ENCODE measurements around the gene SMG9. TPM values are rescaled to one million over a fixed set of nuclear protein-coding genes. Genes with fewer than 3 reads are reported as not detected.

The SMG9 gene
- total RNA-seq, 2 donors from 2014 or later, result 22.9 to 45.1 TPM

GRCh38 chr19:43711751-43712355 lies 42.9 kb downstream of the SMG9 start:
- Histone ChIP-seq H3K27ac (no peak overlapping the region), H3K36me3 (no peaks in the 10 kb centered on the region), H3K27me3 (replicated peaks; ENCODE audit: insufficient read depth) (no peaks in the 10 kb centered on the region), H3K4me3 (no peak overlapping the region), H3K9me3 (no peaks in the 10 kb centered on the region), H3K4me1 (replicated peaks) (no peaks in the 10 kb centered on the region)
- 71% methylated on average over 12 of the region's 12 CpGs for WGBS
- no peak for DNase-seq (ENCODE audit: low spot score)
- intact Hi-C loops (cut with DNase I), result no loop called here
- TF ChIP-seq, protein P1, sequence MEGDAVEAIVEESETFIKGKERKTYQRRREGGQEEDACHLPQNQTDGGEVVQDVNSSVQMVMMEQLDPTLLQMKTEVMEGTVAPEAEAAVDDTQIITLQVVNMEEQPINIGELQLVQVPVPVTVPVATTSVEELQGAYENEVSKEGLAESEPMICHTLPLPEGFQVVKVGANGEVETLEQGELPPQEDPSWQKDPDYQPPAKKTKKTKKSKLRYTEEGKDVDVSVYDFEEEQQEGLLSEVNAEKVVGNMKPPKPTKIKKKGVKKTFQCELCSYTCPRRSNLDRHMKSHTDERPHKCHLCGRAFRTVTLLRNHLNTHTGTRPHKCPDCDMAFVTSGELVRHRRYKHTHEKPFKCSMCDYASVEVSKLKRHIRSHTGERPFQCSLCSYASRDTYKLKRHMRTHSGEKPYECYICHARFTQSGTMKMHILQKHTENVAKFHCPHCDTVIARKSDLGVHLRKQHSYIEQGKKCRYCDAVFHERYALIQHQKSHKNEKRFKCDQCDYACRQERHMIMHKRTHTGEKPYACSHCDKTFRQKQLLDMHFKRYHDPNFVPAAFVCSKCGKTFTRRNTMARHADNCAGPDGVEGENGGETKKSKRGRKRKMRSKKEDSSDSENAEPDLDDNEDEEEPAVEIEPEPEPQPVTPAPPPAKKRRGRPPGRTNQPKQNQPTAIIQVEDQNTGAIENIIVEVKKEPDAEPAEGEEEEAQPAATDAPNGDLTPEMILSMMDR (IDR thresholded peaks at IDR 0.05), result no peak
- TF ChIP-seq POLR2AphosphoS5 (IDR thresholded peaks at IDR 0.05) (no peak), POLR2A (IDR thresholded peaks at IDR 0.05) (no peak)

DNA sequence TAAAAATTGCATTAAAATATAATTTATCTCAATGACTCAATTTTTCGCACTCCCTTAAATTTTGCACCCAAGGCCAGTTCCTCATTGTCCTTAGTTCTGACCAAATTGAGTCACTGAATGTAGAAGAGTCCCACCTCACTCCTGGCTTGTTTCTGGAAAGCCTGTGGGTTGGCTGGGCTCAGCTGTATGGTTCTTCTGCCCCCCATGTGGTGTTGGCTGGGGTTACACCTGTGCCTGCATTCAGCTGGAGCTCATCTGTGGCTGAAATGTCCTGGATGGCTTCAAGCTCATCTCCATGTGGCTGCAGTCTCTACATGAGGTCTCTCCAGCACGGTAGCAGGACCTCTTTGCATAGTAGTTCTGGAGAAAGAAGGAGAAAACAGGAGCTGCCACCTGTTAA lies 46.0 kb downstream of the SMG9 start:
- no peak overlapping the region for H3K27ac ChIP-seq
- H3K27me3 ChIP-seq (replicated peaks; ENCODE audit: insufficient read depth), result no peaks in the 10 kb centered on the region
- DNase-seq (ENCODE audit: low spot score), result no peak
- H3K36me3 ChIP-seq, result no peaks in the 10 kb centered on the region
- no peaks in the 10 kb centered on the region for H3K9me3 ChIP-seq
- intact Hi-C loops (cut with DNase I), result no loop called here
- no peak overlapping the region for H3K4me3 ChIP-seq
- H3K4me1 ChIP-seq (replicated peaks), result no peaks in the 10 kb centered on the region
- no peak for TF ChIP-seq POLR2AphosphoS5 (IDR thresholded peaks at IDR 0.05)
- TF ChIP-seq, protein P1 (IDR thresholded peaks at IDR 0.05), result no peak
- no peak for TF ChIP-seq POLR2A (IDR thresholded peaks at IDR 0.05)
- 64% methylated on average over 2 of the region's 2 CpGs for WGBS

- WGBS, result 83% methylated on average over 13 of the region's 13 CpGs
- no peak overlapping the region for H3K27ac ChIP-seq
- TF ChIP-seq POLR2AphosphoS5 (IDR thresholded peaks at IDR 0.05) (no peak), POLR2A (IDR thresholded peaks at IDR 0.05) (no peak)
- TF ChIP-seq, protein P1 (IDR thresholded peaks at IDR 0.05), result no peak
- no peaks in the 10 kb centered on the region for H3K36me3 ChIP-seq
- H3K27me3 ChIP-seq (replicated peaks; ENCODE audit: insufficient read depth), result no peaks in the 10 kb centered on the region
- no peak for DNase-seq (ENCODE audit: low spot score)
- no peaks in the 10 kb centered on the region for H3K4me1 ChIP-seq (replicated peaks)
- H3K4me3 ChIP-seq, result no peak overlapping the region
- intact Hi-C loops (cut with DNase I), result no loop called here
- no peaks in the 10 kb centered on the region for H3K9me3 ChIP-seq
Observed at GRCh38 chr19:43707158-43707712, 47.5 kb downstream of the SMG9 start.

DNA sequence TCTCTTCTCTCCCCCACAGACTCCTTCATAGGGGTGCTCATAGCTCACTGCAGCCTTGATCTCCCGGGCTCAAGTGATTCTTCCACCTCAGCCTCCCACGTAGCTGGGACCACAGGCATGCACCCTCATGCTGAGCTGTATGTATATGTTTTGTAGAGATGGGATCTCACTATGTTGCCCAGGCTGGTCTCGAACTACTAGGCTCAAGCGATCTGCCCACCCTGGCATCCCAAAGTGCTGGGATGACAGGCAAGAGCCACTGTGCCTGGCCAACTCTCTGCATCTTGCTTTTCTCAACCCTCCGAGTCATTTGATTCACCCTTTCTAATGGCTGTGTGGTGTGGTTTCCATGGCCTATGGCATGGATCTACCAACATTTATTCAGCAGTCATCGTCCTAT lies 49.0 kb downstream of the SMG9 start:
- DNase-seq (ENCODE audit: low spot score), result no peak
- Histone ChIP-seq H3K27me3 (replicated peaks; ENCODE audit: insufficient read depth) (no peaks in the 10 kb centered on the region), H3K4me3 (no peak overlapping the region), H3K4me1 (replicated peaks) (no peaks in the 10 kb centered on the region), H3K36me3 (no peaks in the 10 kb centered on the region), H3K27ac (no peak overlapping the region), H3K9me3 (no peaks in the 10 kb centered on the region)
- TF ChIP-seq POLR2A (IDR thresholded peaks at IDR 0.05) (no peak), POLR2AphosphoS5 (IDR thresholded peaks at IDR 0.05) (no peak)
- TF ChIP-seq, protein P1 (IDR thresholded peaks at IDR 0.05), result no peak
- 87% methylated on average over 6 of the region's 6 CpGs for WGBS
- intact Hi-C loops (cut with DNase I), result no loop called here
